ENCODE results near the gene PAN2. TPM values are rescaled to one million over a fixed set of nuclear protein-coding genes. Genes with fewer than 3 reads are reported as not detected.

The PAN2 gene
- total and polyA plus RNA-seq, 2 donors (not counting 3 experiments of a cell fraction or from before 2014, with no cell fraction given), result 21.5 to 21.9 TPM

DNA sequence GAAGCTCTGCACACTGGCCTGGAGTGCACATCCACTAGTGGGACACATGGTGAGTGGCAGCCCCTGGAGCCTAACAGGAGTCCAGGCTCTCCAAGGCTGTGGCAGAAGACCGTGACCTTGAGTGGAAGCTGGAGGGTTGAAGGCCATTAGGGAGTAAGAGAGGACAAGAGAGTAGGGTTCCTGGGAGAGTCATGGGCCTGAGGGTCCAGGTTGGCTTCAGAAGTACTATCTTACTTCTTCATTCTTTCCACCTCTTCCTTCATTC, 5.3 kb upstream of the PAN2 start:
- H3K36me3 ChIP-seq (ENCODE audit: control insufficient read depth in 2 of 2, extremely low read depth in 1 of 2, insufficient read depth in 2 of 2, low read length in 2 of 2), result peaks cover 9 to 19% of the 10 kb centered on the region in 2 experiments
- no peaks in the 10 kb centered on the region for H4K20me1 ChIP-seq (replicated peaks; ENCODE audit: control insufficient read depth, extremely low read depth, insufficient read depth, low read length)
- no peaks in the 10 kb centered on the region for H3K79me2 ChIP-seq (ENCODE audit: control insufficient read depth, insufficient read depth, low read length)
- FAIRE-seq, result no peak
- intact Hi-C loops (cut with micrococcal nuclease), result no loop called here
- H2AFZ ChIP-seq (ENCODE audit: low read depth, low read length), result no peak overlapping the region
- H3K9me3 ChIP-seq (replicated peaks; ENCODE audit: control insufficient read depth, insufficient read depth, low read length), result no peaks in the 10 kb centered on the region
- no peak overlapping the region for H3K27ac ChIP-seq (ENCODE audit: insufficient read depth, low read depth, low read length)
- H3K9ac ChIP-seq (replicated peaks; ENCODE audit: extremely low read depth, insufficient read depth, low read length), result no peak overlapping the region
- ChIA-PET POLR2A (interaction anchor here (0.6 kb wide), 1 partner anchor 9 kb away, joined by 9 read pairs; no protein-coding TSS in a partner anchor), CTCF (interaction anchor here (1.3 kb wide), 1 partner anchor 23 kb away, joined by 4 read pairs; the partner anchor contains the start of gene CNPY2)
- H3K9me1 ChIP-seq (replicated peaks; ENCODE audit: control insufficient read depth, extremely low read depth, insufficient read depth, low read length), result no peaks in the 10 kb centered on the region
- peaks cover 5% of the 10 kb centered on the region for H3K4me1 ChIP-seq (ENCODE audit: control insufficient read depth, extremely low read depth, insufficient read depth, low read length)
- H3K4me2 ChIP-seq (ENCODE audit: insufficient read depth, low read length), result no peak overlapping the region
- BruUV-seq (replicated peaks), result no TSS peak
- H3K4me3 ChIP-seq (replicated peaks in 1 of 3; ENCODE audit: insufficient read depth in 1 of 3, low read depth in 1 of 3, low read length in 3 of 3), result no peak overlapping the region
- TF ChIP-seq POLR2AphosphoS5 (IDR thresholded peaks at IDR 0.05; ENCODE audit: insufficient read depth, low read depth, low read length), result no peak
- DNase-seq (ENCODE audit: low read depth, low spot score), result no peak
- dilution Hi-C loops (cut with MboI; ENCODE audit: extremely low pct_ligation_motif_present, low sequenced_read_pairs), result no loop called here
- H3K27me3 ChIP-seq (ENCODE audit: control insufficient read depth in 2 of 2, insufficient read depth in 2 of 2, low read length in 2 of 2), result no peaks in the 10 kb centered on the region

DNA sequence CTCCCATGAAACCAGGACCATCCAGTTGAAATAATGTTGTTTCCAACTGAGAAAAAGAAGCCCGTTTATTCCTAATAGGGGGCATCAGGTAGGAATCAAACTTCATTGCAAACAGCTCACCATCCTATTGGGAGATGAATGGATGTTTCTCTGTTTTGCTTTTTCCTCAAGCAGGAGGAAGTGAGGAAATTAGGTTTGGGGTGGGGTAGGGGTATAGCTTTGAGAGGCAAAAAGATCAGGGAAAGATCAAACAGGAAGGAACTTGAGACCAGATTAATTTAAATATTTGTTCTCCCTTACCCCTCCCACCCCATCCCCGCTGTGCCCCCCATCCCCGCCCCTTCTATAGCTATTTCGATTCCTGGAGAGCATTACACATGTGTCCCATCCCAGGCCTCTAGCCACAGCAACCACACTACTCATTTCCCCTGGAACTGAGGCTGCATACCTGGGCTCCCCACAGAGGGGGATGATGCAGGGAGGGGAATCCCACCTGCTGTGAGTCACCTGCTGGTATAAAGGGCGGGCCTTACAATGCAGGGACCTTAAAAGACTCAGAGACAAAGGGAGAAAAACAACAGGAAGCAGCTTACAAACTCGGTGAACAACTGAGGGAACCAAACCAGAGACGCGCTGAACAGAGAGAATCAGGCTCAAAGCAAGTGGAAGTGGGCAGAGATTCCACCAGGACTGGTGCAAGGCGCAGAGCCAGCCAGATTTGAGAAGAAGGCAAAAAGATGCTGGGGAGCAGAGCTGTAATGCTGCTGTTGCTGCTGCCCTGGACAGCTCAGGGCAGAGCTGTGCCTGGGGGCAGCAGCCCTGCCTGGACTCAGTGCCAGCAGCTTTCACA, 4.7 kb upstream of the PAN2 start, which contains the start of gene IL23A:
TSS of gene IL23A (plus strand) at position 577 of the 850 bp plus-strand sequence. CDS start at position 738, 161 bp downstream.
- Histone ChIP-seq H3K27me3 (ENCODE audit: control insufficient read depth in 2 of 2, insufficient read depth in 2 of 2, low read length in 2 of 2) (no peaks in the 10 kb centered on the region), H4K20me1 (replicated peaks; ENCODE audit: control insufficient read depth, extremely low read depth, insufficient read depth, low read length) (no peaks in the 10 kb centered on the region), H3K4me3 (replicated peaks in 1 of 3; ENCODE audit: insufficient read depth in 1 of 3, low read depth in 1 of 3, low read length in 3 of 3) (no peak within 1 kb of the TSS), H2AFZ (ENCODE audit: low read depth, low read length) (peak within 1 kb of the TSS; percentile 28), H3K4me2 (ENCODE audit: insufficient read depth, low read length) (no peak within 1 kb of the TSS), H3K4me1 (ENCODE audit: control insufficient read depth, extremely low read depth, insufficient read depth, low read length) (peaks cover 7% of the 10 kb centered on the region), H3K9me1 (replicated peaks; ENCODE audit: control insufficient read depth, extremely low read depth, insufficient read depth, low read length) (no peaks in the 10 kb centered on the region), H3K79me2 (ENCODE audit: control insufficient read depth, insufficient read depth, low read length) (no peaks in the 10 kb centered on the region), H3K36me3 (ENCODE audit: control insufficient read depth in 2 of 2, extremely low read depth in 1 of 2, insufficient read depth in 2 of 2, low read length in 2 of 2) (peaks cover 4 to 13% of the 10 kb centered on the region in 2 experiments), H3K9ac (replicated peaks; ENCODE audit: extremely low read depth, insufficient read depth, low read length) (no peak within 1 kb of the TSS), H3K9me3 (replicated peaks; ENCODE audit: control insufficient read depth, insufficient read depth, low read length) (no peaks in the 10 kb centered on the region), H3K27ac (ENCODE audit: insufficient read depth, low read depth, low read length) (no peak within 1 kb of the TSS)
- no peak for FAIRE-seq
- ChIA-PET CTCF (interaction anchor here (0.9 to 1.3 kb wide), 4 partner anchors 12 to 126 kb away, joined by 3 to 4 read pairs (median 3); partner anchors contain the start of gene CNPY2), POLR2A (no interaction called here)
- BruUV-seq (replicated peaks), result no TSS peak
- dilution Hi-C loops (cut with MboI; ENCODE audit: extremely low pct_ligation_motif_present, low sequenced_read_pairs), result no loop called here
- TF ChIP-seq, protein P1, sequence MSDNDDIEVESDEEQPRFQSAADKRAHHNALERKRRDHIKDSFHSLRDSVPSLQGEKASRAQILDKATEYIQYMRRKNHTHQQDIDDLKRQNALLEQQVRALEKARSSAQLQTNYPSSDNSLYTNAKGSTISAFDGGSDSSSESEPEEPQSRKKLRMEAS (IDR thresholded peaks at IDR 0.05; ENCODE audit: insufficient read depth, insufficient read length), result no peak
- TF ChIP-seq MYC (IDR thresholded peaks at IDR 0.05; ENCODE audit: low read depth, low read length) (no peak), JUN (IDR thresholded peaks at IDR 0.05; ENCODE audit: borderline replicate concordance, insufficient read depth, insufficient read length, low read depth) (no peak), FOS (IDR thresholded peaks at IDR 0.05; ENCODE audit: borderline replicate concordance, insufficient read depth, low read length) (no peak), POLR2AphosphoS5 (IDR thresholded peaks at IDR 0.05; ENCODE audit: insufficient read depth, low read depth, low read length) (no peak), EZH2 (IDR thresholded peaks at IDR 0.05; ENCODE audit: borderline replicate concordance, low read depth, low read length, severe bottlenecking) (no peak), GATA2 (IDR thresholded peaks at IDR 0.05; ENCODE audit: insufficient read depth, insufficient read length, low read depth, low read length) (no peak), POLR2A (IDR thresholded peaks at IDR 0.05; ENCODE audit: low read depth, low read length) (no peak)
- TF ChIP-seq, protein P2, sequence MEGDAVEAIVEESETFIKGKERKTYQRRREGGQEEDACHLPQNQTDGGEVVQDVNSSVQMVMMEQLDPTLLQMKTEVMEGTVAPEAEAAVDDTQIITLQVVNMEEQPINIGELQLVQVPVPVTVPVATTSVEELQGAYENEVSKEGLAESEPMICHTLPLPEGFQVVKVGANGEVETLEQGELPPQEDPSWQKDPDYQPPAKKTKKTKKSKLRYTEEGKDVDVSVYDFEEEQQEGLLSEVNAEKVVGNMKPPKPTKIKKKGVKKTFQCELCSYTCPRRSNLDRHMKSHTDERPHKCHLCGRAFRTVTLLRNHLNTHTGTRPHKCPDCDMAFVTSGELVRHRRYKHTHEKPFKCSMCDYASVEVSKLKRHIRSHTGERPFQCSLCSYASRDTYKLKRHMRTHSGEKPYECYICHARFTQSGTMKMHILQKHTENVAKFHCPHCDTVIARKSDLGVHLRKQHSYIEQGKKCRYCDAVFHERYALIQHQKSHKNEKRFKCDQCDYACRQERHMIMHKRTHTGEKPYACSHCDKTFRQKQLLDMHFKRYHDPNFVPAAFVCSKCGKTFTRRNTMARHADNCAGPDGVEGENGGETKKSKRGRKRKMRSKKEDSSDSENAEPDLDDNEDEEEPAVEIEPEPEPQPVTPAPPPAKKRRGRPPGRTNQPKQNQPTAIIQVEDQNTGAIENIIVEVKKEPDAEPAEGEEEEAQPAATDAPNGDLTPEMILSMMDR (IDR thresholded peaks at IDR 0.05; ENCODE audit: extremely low read depth in 1 of 2, insufficient read depth in 1 of 2, low read depth in 1 of 2, low read length in 2 of 2), result no peak
- intact Hi-C loops (cut with micrococcal nuclease), result no loop called here
- DNase-seq (ENCODE audit: low read depth, low spot score), result peak; percentile 23
